ENCODE measurements around the gene LILRB4.

DNA sequence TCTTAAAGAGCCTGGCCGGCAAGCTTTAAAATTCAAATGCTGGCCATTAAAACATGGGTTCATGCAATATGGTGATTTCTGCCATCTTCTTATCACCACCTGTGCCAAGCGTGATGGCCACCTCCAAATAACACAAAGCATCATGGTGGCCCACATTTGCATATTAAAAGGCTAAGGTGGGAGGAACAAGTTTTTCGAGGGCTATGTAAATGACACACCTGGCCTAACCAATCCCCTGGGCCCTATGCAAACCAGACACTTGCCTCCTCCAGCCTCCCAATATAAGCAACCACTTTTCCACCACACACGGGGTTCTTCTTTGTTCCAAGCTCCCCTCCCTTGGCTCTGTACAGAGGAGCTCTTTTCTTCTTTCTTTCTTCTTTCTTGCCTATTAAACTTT is 14.4 kb downstream of the LILRB4 start:
- TF ChIP-seq, protein P1, sequence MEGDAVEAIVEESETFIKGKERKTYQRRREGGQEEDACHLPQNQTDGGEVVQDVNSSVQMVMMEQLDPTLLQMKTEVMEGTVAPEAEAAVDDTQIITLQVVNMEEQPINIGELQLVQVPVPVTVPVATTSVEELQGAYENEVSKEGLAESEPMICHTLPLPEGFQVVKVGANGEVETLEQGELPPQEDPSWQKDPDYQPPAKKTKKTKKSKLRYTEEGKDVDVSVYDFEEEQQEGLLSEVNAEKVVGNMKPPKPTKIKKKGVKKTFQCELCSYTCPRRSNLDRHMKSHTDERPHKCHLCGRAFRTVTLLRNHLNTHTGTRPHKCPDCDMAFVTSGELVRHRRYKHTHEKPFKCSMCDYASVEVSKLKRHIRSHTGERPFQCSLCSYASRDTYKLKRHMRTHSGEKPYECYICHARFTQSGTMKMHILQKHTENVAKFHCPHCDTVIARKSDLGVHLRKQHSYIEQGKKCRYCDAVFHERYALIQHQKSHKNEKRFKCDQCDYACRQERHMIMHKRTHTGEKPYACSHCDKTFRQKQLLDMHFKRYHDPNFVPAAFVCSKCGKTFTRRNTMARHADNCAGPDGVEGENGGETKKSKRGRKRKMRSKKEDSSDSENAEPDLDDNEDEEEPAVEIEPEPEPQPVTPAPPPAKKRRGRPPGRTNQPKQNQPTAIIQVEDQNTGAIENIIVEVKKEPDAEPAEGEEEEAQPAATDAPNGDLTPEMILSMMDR (IDR thresholded peaks at IDR 0.05): no peak
- TF ChIP-seq POLR2A (IDR thresholded peaks at IDR 0.05): no peak
